ENCODE results near the gene IER5L.

DNA sequence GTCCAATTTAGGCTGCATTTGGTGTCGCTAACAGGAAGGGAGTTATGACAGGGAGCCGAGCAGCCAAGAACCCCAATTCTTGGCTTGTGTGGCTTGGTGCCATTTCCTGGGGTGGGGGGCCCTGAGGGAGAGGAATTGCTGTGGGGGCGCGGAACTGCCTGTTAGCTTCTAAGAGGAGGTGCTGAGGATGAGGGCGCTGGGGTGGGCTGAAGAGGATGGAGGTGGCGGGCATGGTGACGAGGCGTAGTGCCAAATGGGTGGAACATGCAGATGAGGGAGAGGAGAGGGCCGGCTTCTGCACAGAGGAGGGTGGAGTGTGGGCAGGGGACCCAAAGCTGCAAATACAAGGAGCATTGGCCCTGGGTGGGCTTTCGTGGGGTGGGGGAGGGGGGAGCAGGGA, 27.9 kb downstream of the IER5L start:
- TF ChIP-seq, protein P1, sequence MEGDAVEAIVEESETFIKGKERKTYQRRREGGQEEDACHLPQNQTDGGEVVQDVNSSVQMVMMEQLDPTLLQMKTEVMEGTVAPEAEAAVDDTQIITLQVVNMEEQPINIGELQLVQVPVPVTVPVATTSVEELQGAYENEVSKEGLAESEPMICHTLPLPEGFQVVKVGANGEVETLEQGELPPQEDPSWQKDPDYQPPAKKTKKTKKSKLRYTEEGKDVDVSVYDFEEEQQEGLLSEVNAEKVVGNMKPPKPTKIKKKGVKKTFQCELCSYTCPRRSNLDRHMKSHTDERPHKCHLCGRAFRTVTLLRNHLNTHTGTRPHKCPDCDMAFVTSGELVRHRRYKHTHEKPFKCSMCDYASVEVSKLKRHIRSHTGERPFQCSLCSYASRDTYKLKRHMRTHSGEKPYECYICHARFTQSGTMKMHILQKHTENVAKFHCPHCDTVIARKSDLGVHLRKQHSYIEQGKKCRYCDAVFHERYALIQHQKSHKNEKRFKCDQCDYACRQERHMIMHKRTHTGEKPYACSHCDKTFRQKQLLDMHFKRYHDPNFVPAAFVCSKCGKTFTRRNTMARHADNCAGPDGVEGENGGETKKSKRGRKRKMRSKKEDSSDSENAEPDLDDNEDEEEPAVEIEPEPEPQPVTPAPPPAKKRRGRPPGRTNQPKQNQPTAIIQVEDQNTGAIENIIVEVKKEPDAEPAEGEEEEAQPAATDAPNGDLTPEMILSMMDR (IDR thresholded peaks at IDR 0.05) = no peak
- no peak for TF ChIP-seq POLR2A (IDR thresholded peaks at IDR 0.05)
